ENCODE measurements around the gene MYLK. TPM values are rescaled to one million over a fixed set of nuclear protein-coding genes. Genes with fewer than 3 reads are reported as not detected.

Gene MYLK
- total and polyA plus RNA-seq, 10 of the 15 experiments (the other 5 are each of a cell fraction or from before 2014, with no cell fraction given) = 0.04 to 1.6 (median 0.42) TPM; not detected in 1

- FAIRE-seq = no peak
- WGBS (ENCODE audit: insufficient coverage, insufficient replicate concordance, low lambda C conversion rate, missing lambda C conversion rate) = 35% methylated on average over 8 of the region's 8 CpGs
- no peak for DNase-seq (ENCODE audit: low read depth, low spot score)
- no TSS peak for BruUV-seq (replicated peaks)
- no peak overlapping the region for H3K9ac ChIP-seq (ENCODE audit: control insufficient read depth, insufficient read depth, low read length)
- no peaks in the 10 kb centered on the region for H4K20me1 ChIP-seq (ENCODE audit: control insufficient read depth, insufficient read depth)
- CTCF ChIA-PET = interaction anchor here (3.0 kb wide), 1 partner anchor 10 kb away, joined by 8 read pairs; no protein-coding TSS in a partner anchor
- H3K36me3 ChIP-seq (ENCODE audit: control insufficient read depth in 2 of 2, insufficient read depth in 2 of 2, low read length in 1 of 2) = no peaks in the 10 kb centered on the region
- in situ Hi-C loops (cut with MboI) (no loop called here), intact Hi-C loops (cut with micrococcal nuclease; ENCODE audit: unreplicated experiment) (no loop called here)
- no peak overlapping the region for H3K4me2 ChIP-seq (ENCODE audit: control insufficient read depth, insufficient read depth)
- H3K79me2 ChIP-seq (ENCODE audit: control insufficient read depth, insufficient read depth, low read length) = no peaks in the 10 kb centered on the region
- TF ChIP-seq EGR1 (IDR thresholded peaks at IDR 0.05; ENCODE audit: borderline replicate concordance in 1 of 2, low read depth in 2 of 2, low read length in 2 of 2) (no peak), CEBPZ (IDR thresholded peaks at IDR 0.05; ENCODE audit: low read depth, low read length) (no peak)
- SMC1A ChIA-PET (ENCODE audit: uncharacterized antibody, unreplicated experiment) = no interaction called here
- no peaks in the 10 kb centered on the region; a peak in 1 of 4 replicates for H3K27me3 ChIP-seq (replicated peaks in 1 of 2; ENCODE audit: control insufficient read depth in 2 of 2, insufficient read depth in 2 of 2, low read length in 1 of 2)
- POLR2A ChIA-PET = no interaction called here
- H3K27ac ChIP-seq (ENCODE audit: control insufficient read depth, insufficient read depth) = no peak overlapping the region
- no peaks in the 10 kb centered on the region for H3K9me3 ChIP-seq (replicated peaks; ENCODE audit: control insufficient read depth, insufficient read depth, low read length)
- no peak overlapping the region for H3K4me3 ChIP-seq
- H3K4me1 ChIP-seq (ENCODE audit: control insufficient read depth, insufficient read depth, low read length) = no peaks in the 10 kb centered on the region
- RAD21 ChIA-PET (ENCODE audit: unreplicated experiment) = no interaction called here
- ATAC-seq = no peak
- H2AFZ ChIP-seq (ENCODE audit: control insufficient read depth, low read depth, low read length) = no peak overlapping the region
Measured at GRCh38 chr3:123713211-123713610, 170.9 kb downstream of the MYLK start.
